HL-60 (cell line): ENCODE data around the gene TAF1B.

Source experiments
- GABPA ChIP-seq: IDR thresholded peaks from 2 replicates; pipeline ENCODE4 v1.6.1; 2012; ENCODE audit warnings: low read depth
- POLR2AphosphoS5 ChIP-seq: IDR thresholded peaks from 2 replicates; pipeline ENCODE4 v1.6.1; 2012; ENCODE audit warnings: low read depth
- REST ChIP-seq: IDR thresholded peaks from 2 replicates; pipeline ENCODE4 v1.6.1; 2012; ENCODE audit warnings: low read depth; ENCODE audit not compliant: insufficient replicate concordance
- TF ChIP-seq, protein P1 (sequence below): IDR thresholded peaks from one replicate; pipeline ENCODE4 v1.5.1; 2011; ENCODE audit warnings: low read length, control low read depth, inconsistent platforms; ENCODE audit not compliant: insufficient read depth

- TF ChIP-seq, protein P1, sequence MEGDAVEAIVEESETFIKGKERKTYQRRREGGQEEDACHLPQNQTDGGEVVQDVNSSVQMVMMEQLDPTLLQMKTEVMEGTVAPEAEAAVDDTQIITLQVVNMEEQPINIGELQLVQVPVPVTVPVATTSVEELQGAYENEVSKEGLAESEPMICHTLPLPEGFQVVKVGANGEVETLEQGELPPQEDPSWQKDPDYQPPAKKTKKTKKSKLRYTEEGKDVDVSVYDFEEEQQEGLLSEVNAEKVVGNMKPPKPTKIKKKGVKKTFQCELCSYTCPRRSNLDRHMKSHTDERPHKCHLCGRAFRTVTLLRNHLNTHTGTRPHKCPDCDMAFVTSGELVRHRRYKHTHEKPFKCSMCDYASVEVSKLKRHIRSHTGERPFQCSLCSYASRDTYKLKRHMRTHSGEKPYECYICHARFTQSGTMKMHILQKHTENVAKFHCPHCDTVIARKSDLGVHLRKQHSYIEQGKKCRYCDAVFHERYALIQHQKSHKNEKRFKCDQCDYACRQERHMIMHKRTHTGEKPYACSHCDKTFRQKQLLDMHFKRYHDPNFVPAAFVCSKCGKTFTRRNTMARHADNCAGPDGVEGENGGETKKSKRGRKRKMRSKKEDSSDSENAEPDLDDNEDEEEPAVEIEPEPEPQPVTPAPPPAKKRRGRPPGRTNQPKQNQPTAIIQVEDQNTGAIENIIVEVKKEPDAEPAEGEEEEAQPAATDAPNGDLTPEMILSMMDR = no peak
- TF ChIP-seq GABPA (no peak), POLR2AphosphoS5 (no peak), REST (no peak)
Measured at GRCh38 chr2:9946818-9947217, 103.5 kb downstream of the TAF1B start.
